HEK293T (cell line): ENCODE results near the gene B4GALT2.

ENCODE experiments used
- CTCF ChIA-PET: fragments of 350-600 bp; formaldehyde crosslinking; extraction: SDS; loops from one replicate; lab custom pipeline; 2021; ENCODE audit warnings: antibody characterized with exemption, inconsistent platforms; lab: Yijun Ruan, JAX
- POLR2A ChIA-PET: fragments of 350-600 bp; formaldehyde crosslinking; extraction: SDS; loops from one replicate; lab custom pipeline; 2020; ENCODE audit warnings: antibody characterized with exemption, inconsistent platforms; lab: Yijun Ruan, JAX
- DNase-seq: peaks from one replicate; pipeline ENCODE4 v3.0.0; 2012; ENCODE audit warnings: mixed read lengths; ENCODE audit errors: extremely low spot score
- ARNT ChIP-seq: fragments of 450-650 bp; IDR thresholded peaks from 2 replicates; pipeline ENCODE4 v1.6.1; 2017; ENCODE audit warnings: mild to moderate bottlenecking
- BHLHE40 ChIP-seq: fragments of 450-650 bp; IDR thresholded peaks from 2 replicates; pipeline ENCODE4 v1.6.1; 2016; ENCODE audit warnings: mild to moderate bottlenecking, moderate library complexity, borderline replicate concordance
- CTBP1 ChIP-seq: fragments of 450-650 bp; IDR thresholded peaks from 2 replicates; pipeline ENCODE4 v1.6.1; 2016; ENCODE audit warnings: borderline replicate concordance
- ELF4 ChIP-seq: fragments of 450-650 bp; IDR thresholded peaks from 2 replicates; pipeline ENCODE4 v1.6.1; 2017; ENCODE audit warnings: antibody characterized with exemption
- FOXA1 ChIP-seq: fragments of 450-650 bp; IDR thresholded peaks from 2 replicates; pipeline ENCODE4 v1.6.1; 2016; ENCODE audit warnings: mild to moderate bottlenecking
- FOXK2 ChIP-seq: fragments of 450-650 bp; IDR thresholded peaks from 2 replicates; pipeline ENCODE4 v1.6.1; 2016; ENCODE audit warnings: mild to moderate bottlenecking
- FOXM1 ChIP-seq: fragments of 450-650 bp; IDR thresholded peaks from 2 replicates; pipeline ENCODE4 v1.6.1; 2017; ENCODE audit warnings: mild to moderate bottlenecking, borderline replicate concordance
- HDGF ChIP-seq: fragments of 450-650 bp; IDR thresholded peaks from 2 replicates; pipeline ENCODE4 v1.6.1; 2017; ENCODE audit warnings: antibody characterized with exemption, borderline replicate concordance
- L3MBTL2 ChIP-seq: fragments of 450-650 bp; conservative IDR thresholded peaks from 2 replicates; pipeline ENCODE4 v1.6.1; 2016; ENCODE audit warnings: mild to moderate bottlenecking
- LEF1 ChIP-seq: fragments of 450-650 bp; IDR thresholded peaks from 2 replicates; pipeline ENCODE4 v1.6.1; 2017; ENCODE audit warnings: mild to moderate bottlenecking, borderline replicate concordance
- NFRKB ChIP-seq: fragments of 450-650 bp; IDR thresholded peaks from 2 replicates; pipeline ENCODE4 v1.6.1; 2016; ENCODE audit warnings: mild to moderate bottlenecking, moderate library complexity
- SP1 ChIP-seq: fragments of 450-650 bp; IDR thresholded peaks from 2 replicates; pipeline ENCODE4 v1.6.1; 2017
- SUZ12 ChIP-seq: fragments of 450-650 bp; IDR thresholded peaks from 2 replicates; pipeline ENCODE4 v1.6.1; 2016; ENCODE audit warnings: mild to moderate bottlenecking
- TARDBP ChIP-seq: fragments of 450-650 bp; IDR thresholded peaks from 2 replicates; pipeline ENCODE4 v1.6.1; 2016
- ZNF384 ChIP-seq: fragments of 450-650 bp; IDR thresholded peaks from 2 replicates; pipeline ENCODE4 v1.6.1; 2016
- TF ChIP-seq, protein P1 (sequence below): fragments of 450-650 bp; IDR thresholded peaks from 2 replicates; pipeline ENCODE4 v1.6.1; 2016

Gene B4GALT2

DNA sequence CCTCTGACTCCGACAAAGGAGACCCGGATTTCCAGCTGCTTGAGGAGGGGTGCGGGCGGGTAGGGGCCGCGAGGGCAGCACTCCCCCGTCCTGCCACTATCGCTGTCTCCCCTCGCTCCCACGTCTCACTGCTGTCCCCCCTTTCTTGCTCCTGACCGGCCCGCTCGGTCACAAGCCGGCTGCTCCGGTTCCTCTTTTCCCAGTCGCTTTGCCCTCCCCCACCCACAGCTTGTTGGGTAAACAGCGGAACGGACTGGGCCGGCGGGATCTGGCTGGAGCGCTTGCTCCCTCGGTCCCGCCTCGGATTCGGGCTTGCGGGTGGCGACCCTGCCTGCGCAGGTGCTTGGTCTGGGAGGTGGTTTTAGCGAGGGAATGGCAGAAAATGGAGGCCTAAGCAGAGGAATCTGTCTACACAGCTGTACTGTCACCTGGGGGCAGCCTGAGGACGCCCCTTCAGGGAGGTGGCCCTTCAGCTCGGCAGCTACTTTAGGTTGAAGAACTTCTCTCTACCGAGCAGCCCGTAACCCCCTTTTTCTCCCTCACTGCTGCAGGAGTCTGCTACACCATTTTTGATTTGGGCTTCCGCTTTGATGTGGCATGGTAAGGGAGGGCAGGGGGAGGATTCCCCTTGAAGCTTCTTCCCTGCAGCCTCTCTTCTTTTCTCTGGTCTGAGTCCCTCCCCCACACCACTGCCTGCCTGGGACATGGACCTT, 3.6 kb upstream of the B4GALT2 start:
- TF ChIP-seq ELF4: no peak
- no peak for TF ChIP-seq FOXA1
- TF ChIP-seq NFRKB: no peak
- no peak for TF ChIP-seq HDGF
- TF ChIP-seq ARNT: no peak
- TF ChIP-seq FOXK2: no peak
- TF ChIP-seq L3MBTL2: no peak
- TF ChIP-seq LEF1: no peak
- no peak for TF ChIP-seq BHLHE40
- TF ChIP-seq, protein P1, sequence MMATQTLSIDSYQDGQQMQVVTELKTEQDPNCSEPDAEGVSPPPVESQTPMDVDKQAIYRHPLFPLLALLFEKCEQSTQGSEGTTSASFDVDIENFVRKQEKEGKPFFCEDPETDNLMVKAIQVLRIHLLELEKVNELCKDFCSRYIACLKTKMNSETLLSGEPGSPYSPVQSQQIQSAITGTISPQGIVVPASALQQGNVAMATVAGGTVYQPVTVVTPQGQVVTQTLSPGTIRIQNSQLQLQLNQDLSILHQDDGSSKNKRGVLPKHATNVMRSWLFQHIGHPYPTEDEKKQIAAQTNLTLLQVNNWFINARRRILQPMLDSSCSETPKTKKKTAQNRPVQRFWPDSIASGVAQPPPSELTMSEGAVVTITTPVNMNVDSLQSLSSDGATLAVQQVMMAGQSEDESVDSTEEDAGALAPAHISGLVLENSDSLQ: no peak
- no peak for TF ChIP-seq TARDBP
- TF ChIP-seq CTBP1: no peak
- TF ChIP-seq SP1: no peak
- TF ChIP-seq ZNF384: no peak
- TF ChIP-seq FOXM1: no peak
- no peak for TF ChIP-seq SUZ12
- POLR2A ChIA-PET: interaction anchor here (0.8 to 3.5 kb wide), 17 partner anchors 8 to 326 kb away, joined by 3 to 25 read pairs (median 5); partner anchors contain the start of genes CCDC24, IPO13 and KDM4A
- CTCF ChIA-PET: interaction anchor here (0.9 to 1.1 kb wide), 2 partner anchors 13 to 212 kb away, joined by 4 to 10 read pairs; no protein-coding TSS in a partner anchor
- DNase-seq: no peak

DNA sequence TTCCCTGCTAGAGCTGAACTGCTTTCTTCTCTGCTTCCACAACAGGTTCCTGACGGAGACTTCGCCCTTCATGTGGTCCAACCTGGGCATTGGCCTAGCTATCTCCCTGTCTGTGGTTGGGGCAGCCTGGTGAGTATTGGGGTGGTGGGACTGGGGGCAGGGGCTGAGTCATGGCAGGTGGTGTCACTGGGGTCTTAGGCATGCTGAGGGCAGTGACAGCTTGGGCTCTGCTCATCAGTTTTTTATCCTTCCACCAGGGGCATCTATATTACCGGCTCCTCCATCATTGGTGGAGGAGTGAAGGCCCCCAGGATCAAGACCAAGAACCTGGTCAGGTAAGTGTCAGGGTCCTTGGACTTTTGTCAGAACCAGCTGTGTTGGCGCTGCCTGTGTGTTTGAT, 3.0 kb upstream of the B4GALT2 start:
- TF ChIP-seq FOXK2: no peak
- no peak for TF ChIP-seq NFRKB
- no peak for TF ChIP-seq SP1
- no peak for TF ChIP-seq TARDBP
- TF ChIP-seq ZNF384: no peak
- ChIA-PET POLR2A (interaction anchor here (0.8 to 3.5 kb wide), 12 partner anchors 8 to 326 kb away, joined by 3 to 25 read pairs (median 5); partner anchors contain the start of genes CCDC24, IPO13 and KDM4A), CTCF (no interaction called here)
- no peak for DNase-seq

DNA sequence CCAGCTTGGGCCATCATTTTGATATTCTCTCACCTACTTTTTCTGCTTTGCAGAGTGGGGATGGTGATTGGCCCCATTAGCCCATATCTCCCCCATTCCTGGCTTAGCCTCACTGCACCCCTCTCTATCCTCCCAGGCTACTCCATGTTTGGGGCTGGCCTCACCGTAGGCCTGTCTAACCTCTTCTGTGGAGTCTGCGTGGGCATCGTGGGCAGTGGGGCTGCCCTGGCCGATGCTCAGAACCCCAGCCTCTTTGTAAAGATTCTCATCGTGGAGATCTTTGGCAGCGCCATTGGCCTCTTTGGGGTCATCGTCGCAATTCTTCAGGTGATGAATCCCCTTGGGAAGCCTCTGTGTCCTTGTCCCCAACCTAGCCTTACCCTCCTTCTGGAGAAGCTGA, 2.1 kb upstream of the B4GALT2 start:
- CTCF ChIA-PET: interaction anchor here (1.1 kb wide), 1 partner anchor 16 kb away, joined by 3 read pairs; no protein-coding TSS in a partner anchor
- DNase-seq: no peak
- no peak for TF ChIP-seq ZNF384
- TF ChIP-seq BHLHE40: no peak
- TF ChIP-seq HDGF: no peak
- TF ChIP-seq, protein P1: no peak
- TF ChIP-seq SUZ12: no peak
- TF ChIP-seq SP1: no peak
- no peak for TF ChIP-seq FOXM1
- no peak for TF ChIP-seq NFRKB
- no peak for TF ChIP-seq FOXK2
- TF ChIP-seq LEF1: no peak
- TF ChIP-seq ELF4: no peak
- no peak for TF ChIP-seq FOXA1
- no peak for TF ChIP-seq TARDBP
- POLR2A ChIA-PET: interaction anchor here (1.4 to 3.5 kb wide), 4 partner anchors 13 to 327 kb away, joined by 3 to 25 read pairs (median 6); partner anchors contain the start of genes IPO13 and KDM4A

DNA sequence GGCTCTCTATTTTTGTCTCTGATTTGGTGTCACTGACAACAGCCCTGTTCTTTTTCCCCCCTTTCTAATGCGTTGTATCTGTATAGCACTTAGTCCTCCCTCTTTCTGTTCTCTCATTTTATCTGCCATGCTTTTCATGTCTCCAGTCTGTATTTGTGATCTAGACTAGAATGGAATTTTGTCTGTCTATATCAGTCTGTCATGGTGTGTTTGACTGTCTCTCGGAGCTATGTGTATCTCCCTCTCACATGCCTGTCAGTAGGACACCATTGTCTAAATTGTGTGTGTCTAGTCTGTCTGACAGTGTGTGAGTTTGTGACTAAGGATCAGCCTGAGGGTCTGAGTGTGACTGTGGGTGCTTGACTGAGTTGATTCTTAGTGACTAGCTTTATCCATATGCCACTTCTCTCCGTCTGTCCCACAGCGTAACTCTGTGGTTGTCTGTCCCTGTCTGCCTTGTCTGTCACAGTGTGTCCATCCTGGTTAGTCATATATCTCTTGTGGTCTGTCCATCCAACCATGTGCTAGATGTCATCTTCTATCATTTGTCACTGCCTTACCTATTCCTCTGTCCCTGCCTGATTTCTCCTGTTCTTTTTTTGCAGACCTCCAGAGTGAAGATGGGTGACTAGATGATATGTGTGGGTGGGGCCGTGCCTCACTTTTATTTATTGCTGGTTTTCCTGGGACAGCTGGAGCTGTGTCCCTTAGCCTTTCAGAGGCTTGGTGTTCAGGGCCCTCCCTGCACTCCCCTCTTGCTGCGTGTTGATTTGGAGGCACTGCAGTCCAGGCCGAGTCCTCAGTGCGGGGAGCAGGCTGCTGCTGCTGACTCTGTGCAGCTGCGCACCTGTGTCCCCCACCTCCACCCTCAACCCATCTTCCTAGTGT, 1.4 kb upstream of the B4GALT2 start:
- POLR2A ChIA-PET: interaction anchor here (0.9 to 2.2 kb wide), 5 partner anchors 12 to 71 kb away, joined by 3 to 7 read pairs (median 5); partner anchors contain the start of gene IPO13
- no peak for TF ChIP-seq ZNF384
- no peak for TF ChIP-seq FOXK2
- TF ChIP-seq FOXM1: no peak
- TF ChIP-seq CTBP1: no peak
- TF ChIP-seq, protein P1: no peak
- no peak for TF ChIP-seq NFRKB
- no peak for TF ChIP-seq SP1
- no peak for TF ChIP-seq LEF1
- no peak for TF ChIP-seq BHLHE40
- TF ChIP-seq TARDBP: no peak
- no peak for TF ChIP-seq SUZ12
- no peak for TF ChIP-seq ARNT
- TF ChIP-seq FOXA1: no peak
- no peak for TF ChIP-seq HDGF
- TF ChIP-seq L3MBTL2: no peak
- no peak for TF ChIP-seq ELF4
- CTCF ChIA-PET: interaction anchor here (0.6 to 1.1 kb wide), 4 partner anchors 15 to 751 kb away, joined by 3 to 4 read pairs (median 3); no protein-coding TSS in a partner anchor

DNA sequence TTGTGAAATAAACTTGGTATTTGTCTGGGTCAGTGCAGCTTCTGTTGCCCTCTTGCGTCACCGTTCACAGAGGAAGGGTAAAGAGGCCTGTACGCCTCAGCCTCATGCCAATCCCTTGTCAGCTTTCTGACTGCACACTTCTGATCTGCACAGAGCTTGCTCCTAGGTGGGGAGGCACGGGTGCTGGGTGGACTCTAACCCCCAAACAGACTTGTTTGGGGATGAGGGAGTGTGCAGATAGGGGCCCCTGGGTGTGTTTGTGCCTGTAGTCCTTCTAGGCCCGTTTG, 803 bp upstream of the B4GALT2 start:
- POLR2A ChIA-PET: interaction anchor here (0.9 to 2.2 kb wide), 5 partner anchors 11 to 71 kb away, joined by 3 to 7 read pairs (median 5); partner anchors contain the start of gene IPO13
- CTCF ChIA-PET: interaction anchor here (0.6 to 1.1 kb wide), 3 partner anchors 15 to 43 kb away, joined by 3 read pairs; no protein-coding TSS in a partner anchor
- no peak for TF ChIP-seq LEF1
- no peak for TF ChIP-seq HDGF
- TF ChIP-seq CTBP1: no peak
- no peak for TF ChIP-seq TARDBP
- no peak for TF ChIP-seq SUZ12
- no peak for TF ChIP-seq FOXK2
- no peak for TF ChIP-seq FOXM1
- no peak for TF ChIP-seq ZNF384
- TF ChIP-seq BHLHE40: no peak

More for the DNA sequence above, 1.4 kb upstream of the B4GALT2 start:
- no peak for DNase-seq

More for the DNA sequence above, 803 bp upstream of the B4GALT2 start:
- no peak for DNase-seq
